H9 (cell line): Measurements from ENCODE around the gene SMURF1. TPM values are rescaled to one million over a fixed set of nuclear protein-coding genes. Genes with fewer than 3 reads are reported as not detected.

Experiments used
- DNase-seq: peaks from one replicate; pipeline ENCODE4 v3.0.0-alpha.2; 2017
- H2AFZ ChIP-seq: one replicate; pipeline ENCODE4 v1.6.1; 2013; ENCODE audit warnings: mild to moderate bottlenecking, low read length, control low read depth, moderate library complexity
- H2AK5ac ChIP-seq: 2 replicates; pipeline ENCODE4 v1.6.1; 2013; ENCODE audit warnings: low read length, control low read depth, mixed read lengths; ENCODE audit not compliant: insufficient read length
- H2BK120ac ChIP-seq: one replicate; pipeline ENCODE4 v1.6.1; 2013; ENCODE audit warnings: low read depth, mild to moderate bottlenecking, low read length, control low read depth, inconsistent platforms; ENCODE audit not compliant: poor library complexity, severe bottlenecking
- H2BK12ac ChIP-seq: 2 replicates; pipeline ENCODE4 v1.6.1; 2013; ENCODE audit warnings: low read length, control low read depth, mixed read lengths, low read depth; ENCODE audit not compliant: insufficient read length
- H2BK15ac ChIP-seq: 2 replicates; pipeline ENCODE4 v1.6.1; 2013; ENCODE audit warnings: low read depth, low read length, control low read depth
- H2BK20ac ChIP-seq: one replicate; pipeline ENCODE4 v1.6.1; 2013; ENCODE audit warnings: low read depth, mild to moderate bottlenecking, low read length, control low read depth, inconsistent platforms; ENCODE audit not compliant: poor library complexity, severe bottlenecking
- H2BK5ac ChIP-seq: 2 replicates; pipeline ENCODE4 v1.6.1; 2013; ENCODE audit warnings: low read length, control low read depth, mixed read lengths; ENCODE audit not compliant: insufficient read length
- H3K14ac ChIP-seq: 2 replicates; pipeline ENCODE4 v1.6.1; 2013; ENCODE audit warnings: low read length, control low read depth; ENCODE audit not compliant: insufficient read depth
- H3K18ac ChIP-seq: 2 replicates; pipeline ENCODE4 v1.6.1; 2013; ENCODE audit warnings: low read depth, mild to moderate bottlenecking, mixed read lengths, low read length, control low read depth; ENCODE audit not compliant: insufficient read length
- H3K23ac ChIP-seq: 2 replicates; pipeline ENCODE4 v1.6.1; 2013; ENCODE audit warnings: low read length, control low read depth, mixed read lengths, low read depth; ENCODE audit not compliant: insufficient read length
- H3K23me2 ChIP-seq: 2 replicates; pipeline ENCODE4 v1.6.1; 2013; ENCODE audit warnings: low read depth, mild to moderate bottlenecking, mixed read lengths, low read length, control low read depth; ENCODE audit not compliant: insufficient read length, poor library complexity, severe bottlenecking
- H3K27ac ChIP-seq: 2 replicates; pipeline ENCODE4 v1.5.1; 2013; ENCODE audit warnings: low read length, control low read depth, mixed read lengths, low read depth; ENCODE audit not compliant: insufficient read length
- H3K27me3 ChIP-seq: 2 replicates; pipeline ENCODE4 v1.6.1; 2013; ENCODE audit warnings: low read length, control low read depth, inconsistent platforms; ENCODE audit not compliant: insufficient read depth
- H3K4ac ChIP-seq: 2 replicates; pipeline ENCODE4 v1.6.1; 2013; ENCODE audit warnings: low read depth, mild to moderate bottlenecking, control low read depth, inconsistent platforms, low read length, moderate library complexity
- H3K4me1 ChIP-seq: 2 replicates; pipeline ENCODE4 v1.6.1; 2013; ENCODE audit warnings: low read length, control low read depth, inconsistent platforms; ENCODE audit not compliant: insufficient read depth
- H3K4me2 ChIP-seq: 2 replicates; pipeline ENCODE4 v1.6.1; 2013; ENCODE audit warnings: low read length, control low read depth, mixed read lengths; ENCODE audit not compliant: insufficient read length, insufficient read depth
- H3K56ac ChIP-seq: 2 replicates; pipeline ENCODE4 v1.6.1; 2013; ENCODE audit warnings: low read depth, mild to moderate bottlenecking, mixed read lengths, low read length, control low read depth; ENCODE audit not compliant: insufficient read length
- H3K79me1 ChIP-seq: 2 replicates; pipeline ENCODE4 v1.6.1; 2013; ENCODE audit warnings: low read depth, mild to moderate bottlenecking, moderate library complexity, low read length, control low read depth, inconsistent platforms; ENCODE audit not compliant: insufficient read depth, poor library complexity, severe bottlenecking
- H3K79me2 ChIP-seq: 2 replicates; pipeline ENCODE4 v1.6.1; 2013; ENCODE audit warnings: low read length, control low read depth, inconsistent platforms; ENCODE audit not compliant: insufficient read depth
- H3K9ac ChIP-seq: 2 replicates; pipeline ENCODE4 v1.6.1; 2013; ENCODE audit warnings: low read length, control low read depth, mixed read lengths; ENCODE audit not compliant: insufficient read length; ENCODE audit errors: extremely low read depth
- H3K9me3 ChIP-seq: one replicate; pipeline ENCODE4 v1.6.1; 2013; ENCODE audit warnings: low read depth, low read length, inconsistent platforms; ENCODE audit not compliant: control insufficient read depth
- H3T11ph ChIP-seq: one replicate; pipeline ENCODE4 v1.6.1; 2013; ENCODE audit warnings: mild to moderate bottlenecking, low read length, control low read depth, inconsistent platforms
- H4K20me1 ChIP-seq: one replicate; pipeline ENCODE4 v1.6.1; 2013; ENCODE audit not compliant: control insufficient read depth, insufficient read length, insufficient read depth
- H4K5ac ChIP-seq: 2 replicates; pipeline ENCODE4 v1.6.1; 2013; ENCODE audit warnings: low read depth, mild to moderate bottlenecking, mixed read lengths, low read length, control low read depth; ENCODE audit not compliant: insufficient read length
- H4K8ac ChIP-seq: replicated peaks from 2 replicates; pipeline ENCODE4 v1.6.1; 2013; ENCODE audit warnings: low read length, control low read depth, mixed read lengths, low read depth; ENCODE audit not compliant: insufficient read length
- H4K91ac ChIP-seq: 2 replicates; pipeline ENCODE4 v1.6.1; 2013; ENCODE audit warnings: low read depth, mild to moderate bottlenecking, moderate library complexity, mixed read lengths, low read length, control low read depth; ENCODE audit not compliant: insufficient read length
- H3K27ac Mint-ChIP-seq, 3 experiments: 2 replicates in 2 of 3; 3 replicates in 1 of 3; pipeline ENCODE4 v1.8.0; 2020 to 2021; ENCODE audit warnings: mixed read lengths in 3 of 3, mild to moderate bottlenecking in 1 of 3, moderate library complexity in 1 of 3
- H3K27me3 Mint-ChIP-seq: 2 replicates; pipeline ENCODE4 v1.8.0; 2021; ENCODE audit warnings: low read depth, mild to moderate bottlenecking, moderate library complexity, mixed read lengths
- H3K36me3 Mint-ChIP-seq, 3 experiments: 2 replicates in 2 of 3; 3 replicates in 1 of 3; pipeline ENCODE4 v1.8.0; 2020 to 2021; ENCODE audit warnings: low read depth in 3 of 3, mixed read lengths in 3 of 3; ENCODE audit not compliant: insufficient read depth in 1 of 3
- H3K4me1 Mint-ChIP-seq, 2 experiments: 2 replicates each; pipeline ENCODE4 v1.8.0; 2020; ENCODE audit warnings: mixed read lengths in 2 of 2
- H3K4me3 Mint-ChIP-seq, 2 experiments: 2 replicates in 1 of 2; 3 replicates in 1 of 2; pipeline ENCODE4 v1.8.0; 2020 to 2021; ENCODE audit warnings: mild to moderate bottlenecking in 2 of 2, mixed read lengths in 2 of 2, moderate library complexity in 1 of 2
- H3K9me3 Mint-ChIP-seq, 2 experiments: 2 replicates in 1 of 2; 3 replicates in 1 of 2; pipeline ENCODE4 v1.8.0; 2020; ENCODE audit warnings: mild to moderate bottlenecking in 2 of 2, mixed read lengths in 2 of 2, moderate library complexity in 1 of 2
- CTCF ChIP-seq: fragments of 200-600 bp; sonication (generic); conservative IDR thresholded peaks from 3 replicates; pipeline ENCODE4 v1.8.0; 2021; ENCODE audit warnings: antibody characterized with exemption, mild to moderate bottlenecking
- WGBS: extraction: QIAGEN DNeasy Blood & Tissue Kit; methylation state at CpG from one replicate; pipeline ENCODE4 v1.1.7; 2013; ENCODE audit warnings: missing lambda C conversion rate, low lambda C conversion rate, mixed read lengths; ENCODE audit not compliant: insufficient read length; ENCODE audit errors: extremely low coverage; 5-methylcytosine and 5-hydroxymethylcytosine counted together
- total RNA-seq: library from RNA; stranded (reverse); gene quantifications from 2 replicates; pipeline ENCODE4 v1.2.1, GENCODE V29; 2021

SMURF1 gene
- total RNA-seq, 1 experiment from 2014 or later = 29.4 TPM

DNA sequence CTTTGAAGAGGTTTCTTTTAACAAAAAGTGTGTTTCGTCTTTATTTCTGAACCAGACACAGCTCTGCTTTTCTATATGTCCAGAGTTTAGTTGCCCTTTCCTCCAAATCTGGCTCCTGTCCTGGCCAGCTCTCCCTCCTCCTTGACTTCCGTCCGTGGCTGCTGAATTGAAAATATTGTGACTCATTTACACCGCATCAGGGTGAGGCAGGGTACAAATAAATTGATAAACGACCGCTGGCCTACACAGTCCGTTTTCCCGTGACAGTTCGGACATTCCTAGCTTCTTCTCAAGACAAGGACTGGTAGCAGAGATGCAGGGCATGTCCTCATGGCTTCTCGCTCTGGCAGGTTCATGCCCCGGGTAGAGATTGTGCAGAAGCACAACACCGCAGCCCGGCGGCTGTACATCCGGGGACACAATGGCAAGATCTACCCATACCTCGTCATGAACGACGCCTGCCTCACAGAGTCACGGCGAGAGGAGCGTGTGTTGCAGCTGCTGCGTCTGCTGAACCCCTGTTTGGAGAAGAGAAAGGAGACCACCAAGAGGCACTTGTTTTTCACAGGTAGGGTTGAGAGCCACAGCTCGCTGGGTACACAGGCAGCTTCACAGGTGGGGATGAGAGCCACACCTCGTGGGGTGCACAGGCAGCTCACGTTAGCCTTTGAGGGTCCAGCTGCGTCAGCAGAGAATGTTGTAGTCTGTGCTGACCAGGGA, 139.0 kb downstream of the SMURF1 start:
- Mint-ChIP-seq H3K9me3 (no peaks in the 10 kb centered on the region), H3K27ac (peak overlapping the region in 1 of 3 experiments; percentile 20; a peak in 2 of 7 replicates), H3K27me3 (no peaks in the 10 kb centered on the region), H3K4me1 (no peaks in the 10 kb centered on the region), H3K4me3 (no peak overlapping the region), H3K36me3 (peaks cover 21 to 83% (median 65%) of the 10 kb centered on the region in 3 experiments; a peak in 6 of 7 replicates)
- Histone ChIP-seq H4K91ac (no peak overlapping the region), H3K14ac (no peak overlapping the region), H3K23me2 (no peaks in the 10 kb centered on the region), H2AFZ (no peak overlapping the region), H2BK15ac (no peak overlapping the region), H2BK12ac (no peak overlapping the region), H2BK20ac (no peak overlapping the region), H3K18ac (no peak overlapping the region), H2BK120ac (no peak overlapping the region), H2AK5ac (no peak overlapping the region), H3T11ph (no peak overlapping the region), H4K5ac (no peak overlapping the region), H4K20me1 (no peaks in the 10 kb centered on the region), H2BK5ac (no peak overlapping the region), H3K9ac (no peak overlapping the region), H4K8ac (no peak overlapping the region), H3K56ac (no peak overlapping the region), H3K27ac (no peak overlapping the region), H3K79me1 (no peaks in the 10 kb centered on the region), H3K9me3 (no peaks in the 10 kb centered on the region), H3K79me2 (no peaks in the 10 kb centered on the region), H3K4ac (no peak overlapping the region), H3K4me2 (no peak overlapping the region), H3K4me1 (no peaks in the 10 kb centered on the region), H3K23ac (no peak overlapping the region), H3K27me3 (no peaks in the 10 kb centered on the region)
- TF ChIP-seq CTCF = no peak
- DNase-seq = no peak
- WGBS = no CpG with 5 or more reads among the region's 26 CpGs
